Caco-2 (cell line): ENCODE measurements around the gene SLC39A12. TPM values are rescaled to one million over a fixed set of nuclear protein-coding genes. Genes with fewer than 3 reads are reported as not detected.
"Not testable (repeated sequence)": the region's sequence is repeated elsewhere in the genome, so short reads cannot be mapped to it uniquely, and the experiment has no call there.

Source experiments
- BruUV-seq: library from RNA; stranded (reverse); fragments of 400-500 nt; replicated peaks from 2 replicates; lab custom pipeline; 2021; lab: Mats Ljungman, UMichigan
- CTCF ChIA-PET: fragments of 300-600 bp; sonication (Branson Sonifier 250); formaldehyde crosslinking; loops from one replicate; lab custom pipeline; 2022; ENCODE audit warnings: antibody characterized with exemption; lab: Charles Lee
- POLR2A ChIA-PET: fragments of 300-600 bp; sonication (Branson Sonifier 250); formaldehyde crosslinking; loops from one replicate; lab custom pipeline; 2022; ENCODE audit warnings: antibody characterized with exemption; lab: Charles Lee
- DNase-seq, 2 experiments: peaks; one replicate each; pipeline versions ENCODE4 v3.0.0 to v3.0.0-alpha.2; 2020 to 2022
- H3K27me3 ChIP-seq: replicated peaks from 2 replicates; pipeline ENCODE4 v1.6.0; 2011; ENCODE audit warnings: low read length; ENCODE audit not compliant: control insufficient read depth, insufficient read depth
- H3K36me3 ChIP-seq: 2 replicates; pipeline ENCODE4 v1.5.1; 2011; ENCODE audit warnings: low read length; ENCODE audit not compliant: control insufficient read depth, insufficient read depth
- H3K4me1 ChIP-seq: fragments of 250-450 bp; sonication (Bioruptor Pico); 2 replicates; pipeline ENCODE4 v1.5.1; 2020; ENCODE audit warnings: mild to moderate bottlenecking
- H3K4me3 ChIP-seq: 2 replicates; pipeline ENCODE4 v1.5.1; 2011; ENCODE audit warnings: low read depth, mild to moderate bottlenecking, control low read depth, low read length
- H3K9me3 ChIP-seq: fragments of 250-450 bp; sonication (Bioruptor Pico); 2 replicates; pipeline ENCODE4 v1.5.1; 2020; ENCODE audit warnings: mild to moderate bottlenecking, moderate library complexity
- H3K27ac Mint-ChIP-seq: one replicate; pipeline ENCODE4 v1.8.0; 2022; ENCODE audit warnings: mixed read lengths; ENCODE audit not compliant: unreplicated experiment
- H3K27me3 Mint-ChIP-seq: one replicate; pipeline ENCODE4 v1.8.0; 2022; ENCODE audit warnings: mixed read lengths; ENCODE audit not compliant: insufficient read depth, unreplicated experiment
- H3K36me3 Mint-ChIP-seq: one replicate; pipeline ENCODE4 v1.8.0; 2022; ENCODE audit warnings: mild to moderate bottlenecking, mixed read lengths; ENCODE audit not compliant: insufficient read depth, unreplicated experiment
- H3K4me1 Mint-ChIP-seq: one replicate; pipeline ENCODE4 v1.8.0; 2022; ENCODE audit warnings: low read depth, mixed read lengths; ENCODE audit not compliant: unreplicated experiment
- H3K4me3 Mint-ChIP-seq: one replicate; pipeline ENCODE4 v1.8.0; 2022; ENCODE audit warnings: mild to moderate bottlenecking, moderate library complexity, mixed read lengths; ENCODE audit not compliant: unreplicated experiment
- H3K9me3 Mint-ChIP-seq: one replicate; pipeline ENCODE4 v1.8.0; 2022; ENCODE audit warnings: mixed read lengths; ENCODE audit not compliant: unreplicated experiment
- intact Hi-C: fragments of 100-400 bp; cut with micrococcal nuclease; formaldehyde crosslinking; loops from one replicate; pipeline ENCODE4 v1.10.0; 2022; ENCODE audit not compliant: unreplicated experiment
- total RNA-seq: library from RNA; stranded (reverse); gene quantifications from 2 replicates; pipeline ENCODE4 v1.2.3, GENCODE V29; 2022
- TF ChIP-seq, protein P1 (sequence below), 2 experiments: fragments of 200-600 bp in 1 of 2; IDR thresholded peaks; 1 replicate in 1 of 2; 2 replicates in 1 of 2; pipeline versions ENCODE4 v1.5.1 to v1.8.0; 2011 to 2022; ENCODE audit warnings: antibody characterized with exemption in 1 of 2, control low read depth in 1 of 2, inconsistent platforms in 1 of 2, low read depth in 1 of 2, low read length in 1 of 2, mild to moderate bottlenecking in 1 of 2, moderate library complexity in 1 of 2; ENCODE audit not compliant: insufficient read depth in 1 of 2, severe bottlenecking in 1 of 2, unreplicated experiment in 1 of 2

Gene SLC39A12
- total RNA-seq, 1 experiment from 2014 or later = not detected

DNA sequence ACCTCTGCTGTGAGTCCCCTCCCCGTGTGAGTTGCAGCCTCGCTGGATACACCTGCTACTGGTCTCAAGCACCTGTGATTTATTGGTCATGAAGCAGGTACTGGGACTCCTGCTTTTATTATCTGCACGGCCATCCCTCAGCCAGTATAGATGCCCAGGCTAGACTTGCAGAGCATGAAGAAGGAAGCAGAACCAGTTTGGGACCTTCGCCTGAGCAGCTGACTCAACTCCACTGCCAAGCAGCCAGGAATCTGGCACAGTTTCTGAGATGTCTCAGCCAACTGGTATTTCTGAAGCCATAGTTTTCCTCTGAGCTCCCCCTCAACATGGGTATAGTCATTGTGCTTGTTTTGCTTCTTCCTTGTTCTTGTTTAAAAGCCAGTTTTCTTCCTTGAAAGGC, 28.0 kb upstream of the SLC39A12 start:
- TF ChIP-seq, protein P1, sequence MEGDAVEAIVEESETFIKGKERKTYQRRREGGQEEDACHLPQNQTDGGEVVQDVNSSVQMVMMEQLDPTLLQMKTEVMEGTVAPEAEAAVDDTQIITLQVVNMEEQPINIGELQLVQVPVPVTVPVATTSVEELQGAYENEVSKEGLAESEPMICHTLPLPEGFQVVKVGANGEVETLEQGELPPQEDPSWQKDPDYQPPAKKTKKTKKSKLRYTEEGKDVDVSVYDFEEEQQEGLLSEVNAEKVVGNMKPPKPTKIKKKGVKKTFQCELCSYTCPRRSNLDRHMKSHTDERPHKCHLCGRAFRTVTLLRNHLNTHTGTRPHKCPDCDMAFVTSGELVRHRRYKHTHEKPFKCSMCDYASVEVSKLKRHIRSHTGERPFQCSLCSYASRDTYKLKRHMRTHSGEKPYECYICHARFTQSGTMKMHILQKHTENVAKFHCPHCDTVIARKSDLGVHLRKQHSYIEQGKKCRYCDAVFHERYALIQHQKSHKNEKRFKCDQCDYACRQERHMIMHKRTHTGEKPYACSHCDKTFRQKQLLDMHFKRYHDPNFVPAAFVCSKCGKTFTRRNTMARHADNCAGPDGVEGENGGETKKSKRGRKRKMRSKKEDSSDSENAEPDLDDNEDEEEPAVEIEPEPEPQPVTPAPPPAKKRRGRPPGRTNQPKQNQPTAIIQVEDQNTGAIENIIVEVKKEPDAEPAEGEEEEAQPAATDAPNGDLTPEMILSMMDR (IDR thresholded peaks at IDR 0.05; ENCODE audit: insufficient read depth in 1 of 2, low read depth in 1 of 2, low read length in 1 of 2, severe bottlenecking in 1 of 2, unreplicated experiment in 1 of 2) = no peak
- no peak overlapping the region for H3K4me3 Mint-ChIP-seq
- POLR2A ChIA-PET = no interaction called here
- no peaks in the 10 kb centered on the region; the same call in 1 of the 2 replicates for H3K27me3 ChIP-seq
- H3K9me3 ChIP-seq = no peaks in the 10 kb centered on the region
- no peak for DNase-seq
- H3K27ac Mint-ChIP-seq = no peak overlapping the region
- no peaks in the 10 kb centered on the region for H3K4me1 Mint-ChIP-seq
- no peaks in the 10 kb centered on the region for H3K36me3 ChIP-seq
- CTCF ChIA-PET = no interaction called here
- peaks cover 11% of the 10 kb centered on the region for H3K9me3 Mint-ChIP-seq
- peaks cover 14% of the 10 kb centered on the region for H3K27me3 Mint-ChIP-seq
- no peak overlapping the region for H3K4me3 ChIP-seq
- no peaks in the 10 kb centered on the region for H3K4me1 ChIP-seq
- intact Hi-C loops = no loop called here
- H3K36me3 Mint-ChIP-seq = no peaks in the 10 kb centered on the region
- no TSS peak for BruUV-seq

DNA sequence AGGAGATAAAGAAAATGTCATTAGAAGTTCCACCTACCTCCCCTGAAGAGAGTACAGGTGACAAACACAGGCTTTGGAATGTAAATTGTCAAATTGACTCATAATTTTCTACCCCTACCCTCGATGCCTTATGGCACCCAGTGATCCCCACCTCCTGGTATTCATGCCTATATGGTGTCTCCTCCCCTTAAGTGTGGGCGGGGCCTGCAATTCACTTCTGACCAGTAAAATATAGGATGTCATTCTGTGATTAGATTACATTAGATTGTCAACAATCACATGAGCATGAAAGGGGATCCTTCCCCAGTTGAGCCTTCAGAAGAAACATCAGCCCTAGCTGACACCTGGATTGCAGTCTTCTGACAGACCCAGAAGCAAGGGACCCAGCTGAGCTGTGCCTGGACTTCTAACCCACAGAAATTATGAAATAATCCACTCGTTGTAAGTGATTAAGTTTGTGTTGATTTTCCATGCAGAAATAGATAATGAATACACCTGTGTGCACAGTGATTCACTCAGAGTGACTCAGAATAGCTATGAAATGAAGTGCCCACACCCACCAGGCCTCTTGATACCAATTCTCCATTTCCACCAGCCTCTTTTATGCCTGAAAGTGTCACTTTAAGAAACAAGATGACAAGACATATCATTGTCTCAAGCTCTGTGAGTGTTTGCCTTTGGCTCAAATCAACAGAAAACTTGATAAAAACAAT, 8.5 kb upstream of the SLC39A12 start:
- CTCF ChIA-PET = no interaction called here
- H3K36me3 ChIP-seq = no peaks in the 10 kb centered on the region
- POLR2A ChIA-PET = no interaction called here
- H3K4me3 ChIP-seq = no peak overlapping the region
- BruUV-seq = no TSS peak
- no peaks in the 10 kb centered on the region for H3K9me3 Mint-ChIP-seq
- intact Hi-C loops = no loop called here
- no peaks in the 10 kb centered on the region for H3K27me3 ChIP-seq
- no peaks in the 10 kb centered on the region for H3K4me1 ChIP-seq
- no peaks in the 10 kb centered on the region for H3K9me3 ChIP-seq
- no peaks in the 10 kb centered on the region for H3K36me3 Mint-ChIP-seq
- no peaks in the 10 kb centered on the region for H3K4me1 Mint-ChIP-seq
- TF ChIP-seq, protein P1 (IDR thresholded peaks at IDR 0.05; ENCODE audit: insufficient read depth in 1 of 2, low read depth in 1 of 2, low read length in 1 of 2, severe bottlenecking in 1 of 2, unreplicated experiment in 1 of 2) = no peak
- H3K4me3 Mint-ChIP-seq = no peak overlapping the region
- no peak overlapping the region for H3K27ac Mint-ChIP-seq
- peaks cover 15% of the 10 kb centered on the region for H3K27me3 Mint-ChIP-seq
- no peak for DNase-seq

DNA sequence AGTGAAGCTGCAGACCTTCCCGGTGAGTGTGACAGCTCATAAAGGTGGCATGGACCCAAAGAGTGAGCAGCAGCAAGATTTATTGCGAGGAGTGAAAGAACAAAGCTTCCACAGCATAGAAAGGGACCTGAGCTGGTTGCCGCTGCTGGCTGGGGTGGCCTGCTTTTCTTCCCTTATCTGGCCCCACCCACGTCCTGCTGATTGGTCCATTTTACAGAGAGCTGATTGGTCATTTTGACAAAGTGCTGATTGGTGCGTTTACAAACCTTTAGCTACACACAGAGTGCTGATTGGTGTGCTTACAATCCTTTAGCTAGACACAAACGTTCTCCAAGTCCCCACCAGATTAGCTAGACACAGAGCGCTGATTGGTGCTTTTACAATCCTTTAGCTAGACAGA, 1.4 kb upstream of the SLC39A12 start:
- DNase-seq, POLR2A ChIA-PET, H3K36me3 Mint-ChIP-seq, intact Hi-C loops, H3K9me3 Mint-ChIP-seq, H3K4me3 ChIP-seq, H3K4me1 ChIP-seq, H3K9me3 ChIP-seq, CTCF ChIA-PET, H3K4me1 Mint-ChIP-seq, H3K27ac Mint-ChIP-seq, H3K36me3 ChIP-seq, H3K27me3 Mint-ChIP-seq, BruUV-seq, H3K27me3 ChIP-seq, H3K4me3 Mint-ChIP-seq: not testable (repeated sequence)
